ENCODE data around the gene GBF1. TPM values are rescaled to one million over a fixed set of nuclear protein-coding genes. Genes with fewer than 3 reads are reported as not detected.

GBF1 gene
- total and polyA plus RNA-seq, 10 donors: 5.8 to 42.1 (median 38.6) TPM

- TF ChIP-seq POLR2AphosphoS5 (IDR thresholded peaks at IDR 0.05) (no peak), CTCF (IDR thresholded peaks at IDR 0.05 in 8 of 11, conservative IDR thresholded peaks at IDR 0.05 in 3 of 11) (peak in 9 of 11 experiments; percentile 95 to 99 (median 98)), POLR2A (IDR thresholded peaks at IDR 0.05) (no peak)
- 30 to 36% (median 34%) methylated on average over 29 to 30 of the region's 30 CpGs for whole genome bisulfite sequencing, 5 donors
- H3K4me1 ChIP-seq: peaks cover 23 to 58% (median 38%) of the 10 kb centered on the region in 6 donors
- H3K27me3 ChIP-seq (replicated peaks in 1 of 7): no peaks in the 10 kb centered on the region
- H3K4me3 ChIP-seq: peak overlapping the region; percentile 67 to 95 (median 84)
- peaks cover 0 to 23% (median 21%) of the 10 kb centered on the region in 6 donors for H3K36me3 ChIP-seq
- peak overlapping the region; percentile 88 to 100 (median 99) for H3K27ac ChIP-seq
- peak; percentile 82 for DNase-seq
- intact Hi-C loops (cut with DNase I; ENCODE audit: low total_unique reads): loop anchor here (10.0 kb wide), 2 partner anchors 81 to 191 kb away; no protein-coding TSS in a partner anchor
- no peaks in the 10 kb centered on the region for H3K9me3 ChIP-seq
Observed at GRCh38 chr10:102393411-102394078, 148.2 kb downstream of the GBF1 start.

- H3K9me3 ChIP-seq: no peaks in the 10 kb centered on the region
- TF ChIP-seq CTCF (IDR thresholded peaks at IDR 0.05 in 8 of 11, conservative IDR thresholded peaks at IDR 0.05 in 3 of 11): peak in 9 of 11 experiments; percentile 14 to 97 (median 57)
- TF ChIP-seq POLR2AphosphoS5 (IDR thresholded peaks at IDR 0.05): peak; percentile 94 to 96 (median 94)
- peak; percentile 66 to 79 (median 77) for TF ChIP-seq POLR2A (IDR thresholded peaks at IDR 0.05)
- 0 to 1% (median 0%) methylated on average over 57 to 71 of the region's 71 CpGs for WGBS, 5 donors
- DNase-seq: peak; percentile 99
- peak overlapping the region; percentile 88 to 100 (median 99) for H3K27ac ChIP-seq
- H3K4me1 ChIP-seq: peaks cover 28 to 65% (median 45%) of the 10 kb centered on the region in 6 donors
- H3K27me3 ChIP-seq (replicated peaks in 1 of 7): no peaks in the 10 kb centered on the region
- H3K36me3 ChIP-seq: peaks cover 0 to 28% (median 24%) of the 10 kb centered on the region in 6 donors
- peak overlapping the region; percentile 67 to 95 (median 84) for H3K4me3 ChIP-seq
- intact Hi-C loops (cut with DNase I; ENCODE audit: low total_unique reads): loop anchor here (10.0 kb wide), 2 partner anchors 81 to 191 kb away; no protein-coding TSS in a partner anchor
Observed at GRCh38 chr10:102394079-102394800, 148.9 kb downstream of the GBF1 start.

- Histone ChIP-seq H3K4me3 (peak overlapping the region; percentile 67 to 95 (median 84)), H3K4me1 (peaks cover 32 to 71% (median 52%) of the 10 kb centered on the region in 6 donors), H3K9me3 (no peaks in the 10 kb centered on the region), H3K27ac (peak overlapping the region; percentile 88 to 100 (median 99)), H3K27me3 (replicated peaks in 1 of 7) (no peaks in the 10 kb centered on the region), H3K36me3 (peaks cover 0 to 31% (median 25%) of the 10 kb centered on the region in 6 donors)
- no peak for DNase-seq
- intact Hi-C loops (cut with DNase I; ENCODE audit: low total_unique reads): loop anchor here (10.0 kb wide), 2 partner anchors 80 to 190 kb away; no protein-coding TSS in a partner anchor
- 0 to 1% (median 0%) methylated on average over 16 to 35 of the region's 35 CpGs for WGBS, 5 donors
- TF ChIP-seq CTCF (IDR thresholded peaks at IDR 0.05 in 8 of 11, conservative IDR thresholded peaks at IDR 0.05 in 3 of 11) (no peak), POLR2A (IDR thresholded peaks at IDR 0.05) (peak in 1 of 3 donors; percentile 4)
Observed at GRCh38 chr10:102394801-102395399, 149.6 kb downstream of the GBF1 start.

Measured in spleen (tissue), 11 donors.